Measurements from ENCODE around the gene SPOCK3. TPM values are rescaled to one million over a fixed set of nuclear protein-coding genes. Genes with fewer than 3 reads are reported as not detected.

The SPOCK3 gene
- total RNA-seq, 1 experiment from 2014 or later: 0.24 TPM

- peaks cover 4% of the 10 kb centered on the region; the same call in 1 of the 2 replicates for H3K9me3 Mint-ChIP-seq
- CTCF ChIA-PET: no interaction called here
- H3K4me3 Mint-ChIP-seq: no peak overlapping the region
- no peak overlapping the region for H3K27ac Mint-ChIP-seq
- no peak for ATAC-seq
- no peaks in the 10 kb centered on the region for H3K4me1 Mint-ChIP-seq
- H3K36me3 Mint-ChIP-seq: no peaks in the 10 kb centered on the region
- H3K27me3 Mint-ChIP-seq (ENCODE audit: low read depth): no peaks in the 10 kb centered on the region; the same call in 1 of the 2 replicates
- DNase-seq (ENCODE audit: low spot score): no peak
- no peak for TF ChIP-seq ZNF263 (CRISPR knock-in tag; IDR thresholded peaks at IDR 0.05; ENCODE audit: low read depth)
- no peak for TF ChIP-seq GABPB1 (CRISPR knock-in tag; IDR thresholded peaks at IDR 0.05)
- TF ChIP-seq, protein P1, sequence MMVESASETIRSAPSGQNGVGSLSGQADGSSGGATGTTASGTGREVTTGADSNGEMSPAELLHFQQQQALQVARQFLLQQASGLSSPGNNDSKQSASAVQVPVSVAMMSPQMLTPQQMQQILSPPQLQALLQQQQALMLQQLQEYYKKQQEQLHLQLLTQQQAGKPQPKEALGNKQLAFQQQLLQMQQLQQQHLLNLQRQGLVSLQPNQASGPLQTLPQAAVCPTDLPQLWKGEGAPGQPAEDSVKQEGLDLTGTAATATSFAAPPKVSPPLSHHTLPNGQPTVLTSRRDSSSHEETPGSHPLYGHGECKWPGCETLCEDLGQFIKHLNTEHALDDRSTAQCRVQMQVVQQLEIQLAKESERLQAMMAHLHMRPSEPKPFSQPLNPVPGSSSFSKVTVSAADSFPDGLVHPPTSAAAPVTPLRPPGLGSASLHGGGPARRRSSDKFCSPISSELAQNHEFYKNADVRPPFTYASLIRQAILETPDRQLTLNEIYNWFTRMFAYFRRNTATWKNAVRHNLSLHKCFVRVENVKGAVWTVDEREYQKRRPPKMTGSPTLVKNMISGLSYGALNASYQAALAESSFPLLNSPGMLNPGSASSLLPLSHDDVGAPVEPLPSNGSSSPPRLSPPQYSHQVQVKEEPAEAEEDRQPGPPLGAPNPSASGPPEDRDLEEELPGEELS (CRISPR knock-in tag; IDR thresholded peaks at IDR 0.05): no peak
- TF ChIP-seq CTCF (IDR thresholded peaks at IDR 0.05): no peak
- no peak for TF ChIP-seq ZNF317 (CRISPR knock-in tag; IDR thresholded peaks at IDR 0.05; ENCODE audit: borderline replicate concordance, low read depth)
- TF ChIP-seq ZBTB21 (CRISPR knock-in tag; IDR thresholded peaks at IDR 0.05; ENCODE audit: borderline replicate concordance): no peak
- TF ChIP-seq, protein P2, sequence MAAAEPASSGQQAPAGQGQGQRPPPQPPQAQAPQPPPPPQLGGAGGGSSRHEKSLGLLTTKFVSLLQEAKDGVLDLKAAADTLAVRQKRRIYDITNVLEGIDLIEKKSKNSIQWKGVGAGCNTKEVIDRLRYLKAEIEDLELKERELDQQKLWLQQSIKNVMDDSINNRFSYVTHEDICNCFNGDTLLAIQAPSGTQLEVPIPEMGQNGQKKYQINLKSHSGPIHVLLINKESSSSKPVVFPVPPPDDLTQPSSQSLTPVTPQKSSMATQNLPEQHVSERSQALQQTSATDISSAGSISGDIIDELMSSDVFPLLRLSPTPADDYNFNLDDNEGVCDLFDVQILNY (CRISPR knock-in tag; IDR thresholded peaks at IDR 0.05): no peak
- TF ChIP-seq OVOL2 (CRISPR knock-in tag; IDR thresholded peaks at IDR 0.05; ENCODE audit: borderline replicate concordance): no peak
- TF ChIP-seq, protein P3, sequence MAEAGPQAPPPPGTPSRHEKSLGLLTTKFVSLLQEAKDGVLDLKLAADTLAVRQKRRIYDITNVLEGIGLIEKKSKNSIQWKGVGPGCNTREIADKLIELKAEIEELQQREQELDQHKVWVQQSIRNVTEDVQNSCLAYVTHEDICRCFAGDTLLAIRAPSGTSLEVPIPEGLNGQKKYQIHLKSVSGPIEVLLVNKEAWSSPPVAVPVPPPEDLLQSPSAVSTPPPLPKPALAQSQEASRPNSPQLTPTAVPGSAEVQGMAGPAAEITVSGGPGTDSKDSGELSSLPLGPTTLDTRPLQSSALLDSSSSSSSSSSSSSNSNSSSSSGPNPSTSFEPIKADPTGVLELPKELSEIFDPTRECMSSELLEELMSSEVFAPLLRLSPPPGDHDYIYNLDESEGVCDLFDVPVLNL (CRISPR knock-in tag; IDR thresholded peaks at IDR 0.05; ENCODE audit: borderline replicate concordance, low read depth): no peak
- TF ChIP-seq GTF2I (CRISPR knock-in tag; conservative IDR thresholded peaks at IDR 0.05): no peak
- TF ChIP-seq, protein P4, sequence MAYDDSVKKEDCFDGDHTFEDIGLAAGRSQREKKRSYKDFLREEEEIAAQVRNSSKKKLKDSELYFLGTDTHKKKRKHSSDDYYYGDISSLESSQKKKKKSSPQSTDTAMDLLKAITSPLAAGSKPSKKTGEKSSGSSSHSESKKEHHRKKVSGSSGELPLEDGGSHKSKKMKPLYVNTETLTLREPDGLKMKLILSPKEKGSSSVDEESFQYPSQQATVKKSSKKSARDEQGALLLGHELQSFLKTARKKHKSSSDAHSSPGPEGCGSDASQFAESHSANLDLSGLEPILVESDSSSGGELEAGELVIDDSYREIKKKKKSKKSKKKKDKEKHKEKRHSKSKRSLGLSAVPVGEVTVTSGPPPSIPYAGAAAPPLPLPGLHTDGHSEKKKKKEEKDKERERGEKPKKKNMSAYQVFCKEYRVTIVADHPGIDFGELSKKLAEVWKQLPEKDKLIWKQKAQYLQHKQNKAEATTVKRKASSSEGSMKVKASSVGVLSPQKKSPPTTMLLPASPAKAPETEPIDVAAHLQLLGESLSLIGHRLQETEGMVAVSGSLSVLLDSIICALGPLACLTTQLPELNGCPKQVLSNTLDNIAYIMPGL (CRISPR knock-in tag; IDR thresholded peaks at IDR 0.05): no peak
- TF ChIP-seq ZBTB43 (CRISPR knock-in tag; IDR thresholded peaks at IDR 0.05): no peak
- no peak for TF ChIP-seq TEAD1 (CRISPR knock-in tag; IDR thresholded peaks at IDR 0.05)
- TF ChIP-seq ZNF138 (CRISPR knock-in tag; conservative IDR thresholded peaks at IDR 0.05): no peak
- TF ChIP-seq JUN (CRISPR knock-in tag; IDR thresholded peaks at IDR 0.05): no peak
- POLR2A ChIA-PET: no interaction called here
Observed at GRCh38 chr4:167088115-167088514, 146.2 kb downstream of the SPOCK3 start.

- Mint-ChIP-seq H3K27me3 (ENCODE audit: low read depth) (no peaks in the 10 kb centered on the region; the same call in 1 of the 2 replicates), H3K27ac (no peak overlapping the region), H3K9me3 (no peaks in the 10 kb centered on the region), H3K4me3 (no peak overlapping the region), H3K4me1 (peaks cover 12% of the 10 kb centered on the region), H3K36me3 (no peaks in the 10 kb centered on the region)
- ATAC-seq (no peak), DNase-seq (ENCODE audit: low spot score) (no peak)
- POLR2A ChIA-PET: no interaction called here
- CTCF ChIA-PET: no interaction called here
- TF ChIP-seq NFATC4 (CRISPR knock-in tag; IDR thresholded peaks at IDR 0.05): no peak
- no peak for TF ChIP-seq JUN (CRISPR knock-in tag; IDR thresholded peaks at IDR 0.05)
- no peak for TF ChIP-seq NR1H2 (CRISPR knock-in tag; IDR thresholded peaks at IDR 0.05)
- no peak for TF ChIP-seq ATF2 (CRISPR knock-in tag; IDR thresholded peaks at IDR 0.05; ENCODE audit: borderline replicate concordance, low read depth)
- no peak for TF ChIP-seq CREB1 (CRISPR knock-in tag; IDR thresholded peaks at IDR 0.05)
- no peak for TF ChIP-seq E2F1 (CRISPR knock-in tag; IDR thresholded peaks at IDR 0.05)
- TF ChIP-seq SOX15 (CRISPR knock-in tag; IDR thresholded peaks at IDR 0.05): no peak
- TF ChIP-seq MLX (CRISPR knock-in tag; IDR thresholded peaks at IDR 0.05): no peak
- TF ChIP-seq, protein P2 (CRISPR knock-in tag; IDR thresholded peaks at IDR 0.05): no peak
Observed at GRCh38 chr4:167084321-167084720, 150.0 kb downstream of the SPOCK3 start.

Measured in WTC11 (cell line).